Measurements from ENCODE around the gene GRIN2A.

GRCh38 chr16:10048850-10049249 lies 133.4 kb downstream of the GRIN2A start:
- TF ChIP-seq, protein P1, sequence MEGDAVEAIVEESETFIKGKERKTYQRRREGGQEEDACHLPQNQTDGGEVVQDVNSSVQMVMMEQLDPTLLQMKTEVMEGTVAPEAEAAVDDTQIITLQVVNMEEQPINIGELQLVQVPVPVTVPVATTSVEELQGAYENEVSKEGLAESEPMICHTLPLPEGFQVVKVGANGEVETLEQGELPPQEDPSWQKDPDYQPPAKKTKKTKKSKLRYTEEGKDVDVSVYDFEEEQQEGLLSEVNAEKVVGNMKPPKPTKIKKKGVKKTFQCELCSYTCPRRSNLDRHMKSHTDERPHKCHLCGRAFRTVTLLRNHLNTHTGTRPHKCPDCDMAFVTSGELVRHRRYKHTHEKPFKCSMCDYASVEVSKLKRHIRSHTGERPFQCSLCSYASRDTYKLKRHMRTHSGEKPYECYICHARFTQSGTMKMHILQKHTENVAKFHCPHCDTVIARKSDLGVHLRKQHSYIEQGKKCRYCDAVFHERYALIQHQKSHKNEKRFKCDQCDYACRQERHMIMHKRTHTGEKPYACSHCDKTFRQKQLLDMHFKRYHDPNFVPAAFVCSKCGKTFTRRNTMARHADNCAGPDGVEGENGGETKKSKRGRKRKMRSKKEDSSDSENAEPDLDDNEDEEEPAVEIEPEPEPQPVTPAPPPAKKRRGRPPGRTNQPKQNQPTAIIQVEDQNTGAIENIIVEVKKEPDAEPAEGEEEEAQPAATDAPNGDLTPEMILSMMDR (IDR thresholded peaks at IDR 0.05): no peak
- TF ChIP-seq EZH2 (IDR thresholded peaks at IDR 0.05; ENCODE audit: borderline replicate concordance, insufficient read depth, low read depth, low read length, poor library complexity, severe bottlenecking): no peak
